Stimulated activated naive B cell treated with anti-CD40 and anti-IgM and Interleukin-4, amounts not matched to agents 10 μg/mL and 1 μg/mL and 100 μg/mL, for 72 hours (primary cell): ENCODE data around the gene VWF.
A peak's percentile ranks its signal among the peaks of the same experiment; 100 is the strongest.
"Not testable (repeated sequence)": the region's sequence is repeated elsewhere in the genome, so short reads cannot be mapped to it uniquely, and the experiment has no call there.

Experiments
- ATAC-seq, 2 donors: fragments of 150-1000 bp; cut with Tn5 transposase; replicated peaks; 2 replicates each; pipeline ENCODE4 v1.10.0; 2021; ENCODE audit warnings: moderate library complexity in 1 of 2
- DNase-seq: peaks from one replicate; pipeline ENCODE4 v3.0.0; 2021
- H3K27ac Mint-ChIP-seq: one replicate; pipeline ENCODE4 v1.8.0; 2022; ENCODE audit warnings: mild to moderate bottlenecking, mixed read lengths
- H3K27me3 Mint-ChIP-seq, 2 donors: one replicate each; pipeline ENCODE4 v1.8.0; 2022; ENCODE audit warnings: mixed read lengths in 2 of 2
- H3K36me3 Mint-ChIP-seq, 2 donors: one replicate each; pipeline ENCODE4 v1.8.0; 2022; ENCODE audit warnings: mixed read lengths in 2 of 2, mild to moderate bottlenecking in 1 of 2
- H3K4me1 Mint-ChIP-seq, 2 donors: one replicate each; pipeline ENCODE4 v1.8.0; 2022; ENCODE audit warnings: mixed read lengths in 2 of 2, mild to moderate bottlenecking in 1 of 2
- H3K4me3 Mint-ChIP-seq, 2 donors: one replicate each; pipeline ENCODE4 v1.8.0; 2022; ENCODE audit warnings: mild to moderate bottlenecking in 2 of 2, mixed read lengths in 2 of 2, moderate library complexity in 1 of 2
- H3K9me3 Mint-ChIP-seq, 2 donors: one replicate each; pipeline ENCODE4 v1.8.0; 2022; ENCODE audit warnings: mixed read lengths in 2 of 2, mild to moderate bottlenecking in 1 of 2

The VWF gene

GRCh38 chr12:6158255-6158654, 33.8 kb upstream of the VWF start:
- no peaks in the 10 kb centered on the region for H3K36me3 Mint-ChIP-seq
- peaks cover 7 to 9% of the 10 kb centered on the region in 2 donors for H3K4me1 Mint-ChIP-seq
- peaks cover 21 to 24% of the 10 kb centered on the region in 2 donors for H3K27me3 Mint-ChIP-seq
- no peak overlapping the region for H3K4me3 Mint-ChIP-seq
- no peak overlapping the region for H3K27ac Mint-ChIP-seq
- H3K9me3 Mint-ChIP-seq, result no peaks in the 10 kb centered on the region
- ATAC-seq (no peak), DNase-seq (no peak)

DNA sequence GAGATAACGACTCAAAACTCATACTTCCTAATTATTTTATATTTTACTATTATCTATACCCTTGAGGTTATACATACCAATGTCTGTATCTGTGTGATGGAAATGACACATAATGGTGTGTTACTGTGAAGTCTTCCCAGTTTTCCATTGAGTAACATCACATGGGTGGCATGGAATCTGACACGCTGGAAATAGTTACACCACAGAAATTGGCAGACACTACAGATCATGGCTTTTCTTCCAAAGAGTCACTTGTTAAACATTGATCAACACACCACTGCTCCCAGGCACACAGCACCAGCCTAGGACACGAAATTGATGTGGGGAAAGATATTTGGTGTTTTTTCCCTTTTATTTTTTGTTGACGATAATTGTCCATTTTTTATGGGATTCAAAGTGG, 33.0 kb upstream of the VWF start:
- no peak overlapping the region for H3K27ac Mint-ChIP-seq
- H3K9me3 Mint-ChIP-seq, result no peaks in the 10 kb centered on the region
- no peaks in the 10 kb centered on the region for H3K36me3 Mint-ChIP-seq
- no peak overlapping the region for H3K4me3 Mint-ChIP-seq
- peaks cover 21 to 24% of the 10 kb centered on the region in 2 donors for H3K27me3 Mint-ChIP-seq
- DNase-seq (no peak), ATAC-seq (no peak)
- H3K4me1 Mint-ChIP-seq, result peaks cover 7% of the 10 kb centered on the region in 2 donors

DNA sequence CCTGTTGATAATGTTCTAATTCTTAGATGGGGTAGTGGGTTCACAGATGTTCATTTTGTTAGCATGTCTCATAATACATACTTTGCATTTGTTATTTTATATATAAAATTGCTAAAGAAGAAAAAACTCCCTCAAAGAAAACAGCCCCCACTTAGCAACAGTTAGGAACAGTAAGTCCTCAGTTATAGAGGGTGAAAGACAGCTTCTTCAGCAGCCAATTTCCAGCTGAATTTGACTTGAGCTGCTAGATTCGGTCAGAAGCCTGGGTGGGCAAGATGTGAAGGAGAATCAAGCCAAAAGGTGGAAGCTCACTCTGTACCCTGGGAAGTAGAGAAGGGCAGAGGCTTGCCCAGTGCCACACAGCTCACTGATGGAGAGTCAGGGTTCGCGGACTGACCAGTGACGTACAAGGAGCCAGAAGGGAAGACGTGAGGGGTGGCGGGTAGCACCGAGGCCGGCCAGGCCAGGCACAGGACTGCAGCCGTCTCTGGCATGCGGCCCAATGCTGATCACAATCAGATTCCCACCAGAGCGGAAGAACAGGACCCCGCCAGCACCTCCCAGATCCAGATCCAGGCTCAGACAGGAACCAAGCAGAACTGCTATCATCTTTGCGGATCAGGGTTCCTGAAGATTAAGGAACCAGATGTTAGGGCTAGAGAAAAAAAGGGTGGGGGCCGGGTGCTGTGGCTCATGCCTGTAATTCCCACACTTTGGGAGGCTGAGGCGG, 30.4 kb upstream of the VWF start:
- H3K27me3 Mint-ChIP-seq, result peaks cover 7 to 12% of the 10 kb centered on the region in 2 donors
- ATAC-seq (no peak), DNase-seq (no peak)
- no peaks in the 10 kb centered on the region for H3K36me3 Mint-ChIP-seq
- H3K9me3 Mint-ChIP-seq, result no peaks in the 10 kb centered on the region
- peaks cover 0 to 7% of the 10 kb centered on the region in 2 donors for H3K4me1 Mint-ChIP-seq
- no peak overlapping the region for H3K27ac Mint-ChIP-seq
- no peak overlapping the region for H3K4me3 Mint-ChIP-seq

GRCh38 chr12:6148722-6149121, 24.3 kb upstream of the VWF start:
- ATAC-seq, H3K9me3 Mint-ChIP-seq, H3K36me3 Mint-ChIP-seq, DNase-seq, H3K27me3 Mint-ChIP-seq, H3K4me3 Mint-ChIP-seq, H3K27ac Mint-ChIP-seq, H3K4me1 Mint-ChIP-seq: not testable (repeated sequence)

GRCh38 chr12:6148061-6148460, 23.6 kb upstream of the VWF start:
- H3K4me1 Mint-ChIP-seq, result peaks cover 5 to 11% of the 10 kb centered on the region in 2 donors
- H3K27me3 Mint-ChIP-seq, result peaks cover 0 to 4% of the 10 kb centered on the region in 2 donors
- no peak for DNase-seq
- H3K27ac Mint-ChIP-seq, result no peak overlapping the region
- H3K4me3 Mint-ChIP-seq, result no peak overlapping the region
- ATAC-seq, result no peak
- peaks cover under 1% of the 10 kb centered on the region in 2 donors for H3K9me3 Mint-ChIP-seq
- peaks cover under 1% of the 10 kb centered on the region in 2 donors for H3K36me3 Mint-ChIP-seq

GRCh38 chr12:6146951-6147350, 22.5 kb upstream of the VWF start:
- DNase-seq, result no peak
- H3K27me3 Mint-ChIP-seq, result peaks cover 0 to 7% of the 10 kb centered on the region in 2 donors
- no peak overlapping the region for H3K4me3 Mint-ChIP-seq
- H3K27ac Mint-ChIP-seq, result no peak overlapping the region
- peaks cover 10 to 22% of the 10 kb centered on the region in 2 donors for H3K4me1 Mint-ChIP-seq
- peaks cover 2 to 3% of the 10 kb centered on the region in 2 donors for H3K36me3 Mint-ChIP-seq
- no peak for ATAC-seq
- H3K9me3 Mint-ChIP-seq, result peaks cover 2 to 3% of the 10 kb centered on the region in 2 donors

DNA sequence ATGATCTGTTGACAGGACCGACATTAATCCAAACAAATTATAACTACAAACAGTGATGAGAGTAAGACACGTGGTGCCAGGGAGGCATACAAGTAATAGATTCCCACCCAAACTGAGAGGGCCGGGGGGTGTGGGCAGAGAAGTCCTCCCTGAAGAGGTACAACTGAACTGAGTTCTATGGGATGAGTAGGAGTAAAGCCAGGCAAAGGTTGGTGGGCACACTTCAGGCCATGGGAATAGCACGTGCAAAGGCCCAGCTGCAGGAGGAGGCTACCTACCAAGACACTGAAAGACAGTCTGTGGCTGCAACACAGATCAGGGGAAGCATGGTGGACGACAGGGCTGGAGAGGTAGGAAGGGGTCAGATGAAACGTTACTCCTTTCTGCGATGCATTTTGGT, 22.0 kb upstream of the VWF start:
- ATAC-seq (no peak), DNase-seq (no peak)
- Mint-ChIP-seq H3K4me3 (no peak overlapping the region), H3K27me3 (peaks cover 0 to 7% of the 10 kb centered on the region in 2 donors), H3K4me1 (peaks cover 15 to 26% of the 10 kb centered on the region in 2 donors), H3K9me3 (peaks cover 2 to 3% of the 10 kb centered on the region in 2 donors), H3K27ac (no peak overlapping the region), H3K36me3 (peaks cover 2 to 3% of the 10 kb centered on the region in 2 donors)

DNA sequence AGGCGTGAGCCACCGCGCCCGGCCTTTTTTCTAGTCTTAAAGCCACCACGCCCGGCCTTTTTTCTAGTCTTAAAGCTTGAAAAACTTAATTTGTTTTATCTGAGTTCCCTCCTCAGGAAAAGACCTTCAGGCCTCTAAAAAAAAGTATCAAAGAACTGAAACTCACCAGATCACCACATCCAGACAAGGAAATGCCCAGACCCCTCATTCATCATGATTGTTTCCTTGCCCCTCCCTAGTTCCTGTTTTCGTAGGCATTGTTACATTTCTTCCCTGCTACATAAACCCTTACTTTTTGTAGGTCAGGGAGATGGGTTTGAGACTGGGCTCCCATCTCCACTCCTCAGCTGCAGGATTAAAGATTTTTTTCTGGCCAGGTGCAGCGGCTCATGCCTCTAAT, 21.1 kb upstream of the VWF start:
- Mint-ChIP-seq H3K27ac (no peak overlapping the region), H3K27me3 (peaks cover 0 to 7% of the 10 kb centered on the region in 2 donors), H3K36me3 (peaks cover 2 to 3% of the 10 kb centered on the region in 2 donors), H3K4me3 (peak overlapping the region in 1 of 2 donors; percentile 48), H3K4me1 (peaks cover 23 to 36% of the 10 kb centered on the region in 2 donors), H3K9me3 (peaks cover 2 to 3% of the 10 kb centered on the region in 2 donors)
- ATAC-seq, result peak; percentile 19 to 27
- no peak for DNase-seq

DNA sequence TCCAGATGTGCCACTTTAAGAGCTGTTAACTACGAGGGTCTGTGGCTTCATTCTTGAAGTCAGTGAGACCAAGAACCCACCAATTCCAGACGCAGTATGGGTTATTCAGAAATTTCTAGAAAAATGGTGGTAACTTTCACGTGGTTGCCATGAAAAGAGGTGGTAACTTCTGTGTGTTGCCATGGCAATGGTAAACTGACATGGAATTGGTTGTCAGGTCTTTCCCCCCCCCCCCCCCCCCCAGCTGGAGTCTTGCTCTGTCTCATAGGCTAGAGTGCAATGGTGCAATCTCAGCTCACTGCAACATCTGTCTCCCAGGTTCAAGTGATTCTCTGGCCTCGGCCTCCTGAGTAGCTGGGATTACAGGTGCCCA, 18.8 kb upstream of the VWF start:
- DNase-seq, result no peak
- ATAC-seq, result no peak
- peaks cover 0 to 3% of the 10 kb centered on the region in 2 donors for H3K27me3 Mint-ChIP-seq
- peaks cover 3 to 4% of the 10 kb centered on the region in 2 donors for H3K9me3 Mint-ChIP-seq
- H3K4me3 Mint-ChIP-seq, result no peak overlapping the region
- H3K4me1 Mint-ChIP-seq, result peaks cover 37 to 54% of the 10 kb centered on the region in 2 donors
- H3K27ac Mint-ChIP-seq, result no peak overlapping the region
- peaks cover 2 to 3% of the 10 kb centered on the region in 2 donors for H3K36me3 Mint-ChIP-seq

DNA sequence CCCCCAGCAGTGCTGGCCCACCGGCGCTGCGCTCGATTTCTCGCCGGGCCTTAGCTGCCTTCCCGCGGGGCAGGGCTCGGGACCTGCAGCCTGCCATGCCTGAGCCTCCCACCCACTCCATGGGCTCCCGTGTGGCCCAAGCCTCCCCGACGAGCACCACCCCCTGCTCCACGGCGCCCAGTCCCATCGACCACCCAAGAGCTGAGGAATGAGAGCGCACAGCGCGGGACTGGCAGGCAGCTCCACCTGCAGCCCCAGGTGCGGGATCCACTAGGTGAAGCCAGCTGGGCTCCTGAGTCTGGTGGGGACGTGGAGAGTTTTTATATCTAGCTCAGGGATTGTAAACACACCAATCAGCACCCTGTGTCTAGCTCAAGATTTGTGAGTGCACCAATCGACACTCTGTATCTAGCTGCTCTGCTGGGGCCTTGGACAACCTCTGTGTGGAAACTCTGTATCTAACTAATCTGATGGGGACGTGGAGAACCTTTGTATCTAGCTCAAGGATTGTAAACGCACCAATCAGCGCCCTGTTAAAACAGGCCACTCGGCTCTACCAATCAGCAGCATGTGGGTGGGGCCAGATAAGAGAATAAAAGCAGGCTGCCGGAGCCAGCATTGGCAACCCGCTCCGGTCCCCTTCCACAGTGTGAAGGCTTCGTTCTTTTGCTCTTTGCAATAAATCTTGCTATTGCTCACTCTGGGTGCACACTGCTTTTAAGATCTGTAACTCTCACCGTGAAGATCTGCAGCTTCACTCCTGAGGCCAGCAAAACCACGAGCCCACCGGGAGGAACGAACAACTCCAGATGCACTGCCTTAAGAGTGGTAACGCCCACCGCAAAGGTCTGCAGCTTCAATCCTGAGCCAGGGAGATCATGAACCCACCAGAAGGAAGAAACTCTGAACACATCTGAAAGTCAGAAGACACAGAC, 18.2 kb upstream of the VWF start:
- H3K9me3 Mint-ChIP-seq, H3K4me3 Mint-ChIP-seq, ATAC-seq, DNase-seq, H3K27me3 Mint-ChIP-seq, H3K36me3 Mint-ChIP-seq: not testable (repeated sequence)
- peaks cover 38 to 59% of the 10 kb centered on the region in 2 donors for H3K4me1 Mint-ChIP-seq
- H3K27ac Mint-ChIP-seq, result peak overlapping the region; percentile 20

- H3K27ac Mint-ChIP-seq, result peak overlapping the region; percentile 94
- peak in 1 of 2 donors; percentile 28 for ATAC-seq
- H3K36me3 Mint-ChIP-seq, H3K9me3 Mint-ChIP-seq, DNase-seq, H3K4me3 Mint-ChIP-seq, H3K27me3 Mint-ChIP-seq: not testable (repeated sequence)
- peaks cover 38 to 63% of the 10 kb centered on the region in 2 donors for H3K4me1 Mint-ChIP-seq
Observed at GRCh38 chr12:6141731-6142367, 17.4 kb upstream of the VWF start.

- Mint-ChIP-seq H3K9me3 (peaks cover 3 to 6% of the 10 kb centered on the region in 2 donors), H3K27ac (peak overlapping the region; percentile 94), H3K4me3 (peak overlapping the region; percentile 66 to 71), H3K36me3 (peaks cover 2 to 3% of the 10 kb centered on the region in 2 donors), H3K27me3 (peaks cover 6 to 11% of the 10 kb centered on the region in 2 donors), H3K4me1 (peaks cover 40 to 65% of the 10 kb centered on the region in 2 donors)
- peak; percentile 86 to 90 for ATAC-seq
- DNase-seq, result peak; percentile 39
Observed at GRCh38 chr12:6140651-6141447, 16.4 kb upstream of the VWF start.

DNA sequence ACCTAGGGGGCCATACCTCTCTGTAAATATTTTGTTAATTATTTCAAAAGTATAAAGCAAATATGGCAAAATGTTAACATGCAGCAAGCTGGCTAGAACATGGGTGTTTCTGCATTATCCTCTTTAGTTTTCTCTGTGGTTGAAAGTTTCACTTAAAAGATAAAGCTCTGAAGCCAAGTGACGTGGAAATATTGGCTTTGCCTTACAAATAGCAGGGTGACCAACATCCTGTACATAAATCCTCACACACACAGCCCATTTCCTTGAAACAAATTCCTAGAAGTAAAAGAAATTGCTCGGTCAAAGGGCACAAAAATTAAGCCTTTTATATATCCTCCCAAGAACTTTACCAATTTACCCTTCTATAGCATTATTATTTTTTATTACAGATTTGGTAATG, 10.6 kb upstream of the VWF start:
- H3K4me3 Mint-ChIP-seq, result no peak overlapping the region
- peaks cover 0 to 3% of the 10 kb centered on the region in 2 donors for H3K36me3 Mint-ChIP-seq
- no peak for ATAC-seq
- H3K27me3 Mint-ChIP-seq, result peaks cover 6 to 8% of the 10 kb centered on the region in 2 donors
- H3K4me1 Mint-ChIP-seq, result peaks cover 14 to 26% of the 10 kb centered on the region in 2 donors
- H3K9me3 Mint-ChIP-seq, result peaks cover 0 to 6% of the 10 kb centered on the region in 2 donors
- no peak overlapping the region for H3K27ac Mint-ChIP-seq
- no peak for DNase-seq
